Measurements from ENCODE around the gene METRNL. TPM values are rescaled to one million over a fixed set of nuclear protein-coding genes. Genes with fewer than 3 reads are reported as not detected.

The METRNL gene
- total RNA-seq, 1 donor from 2014 or later = 76.2 TPM

DNA sequence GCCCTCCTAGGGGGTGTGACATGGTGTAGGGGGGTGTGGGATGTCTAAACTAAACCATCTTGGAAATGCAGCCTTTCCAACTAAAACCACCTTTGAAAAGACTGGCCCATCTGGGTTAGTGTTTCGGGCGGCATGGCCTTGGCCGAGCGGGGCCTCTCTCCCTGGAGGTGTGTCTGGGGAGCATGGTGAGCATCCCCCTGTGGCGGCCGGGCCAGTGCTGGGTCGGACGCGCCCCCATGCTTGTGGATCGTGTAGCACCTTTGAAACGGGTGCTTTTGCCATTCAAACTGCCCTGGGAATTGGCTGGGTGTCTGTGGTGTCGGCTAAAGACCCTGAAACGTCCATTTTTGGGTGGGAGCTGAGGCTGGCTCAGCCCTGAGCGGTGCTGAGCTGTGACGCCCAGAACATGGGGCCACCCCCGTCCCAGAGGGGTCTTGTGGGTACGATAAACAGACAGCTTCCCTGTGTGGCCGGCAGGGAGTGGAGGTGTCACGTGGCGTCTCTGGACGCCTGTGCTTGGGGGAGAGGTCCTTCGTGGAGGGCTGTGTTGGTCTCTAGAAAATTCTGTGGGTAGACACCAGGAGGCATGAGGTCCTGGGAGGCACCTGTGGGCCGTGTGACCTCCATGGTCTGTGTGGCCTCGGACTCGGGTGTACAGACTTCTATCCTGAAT is 6.3 kb downstream of the METRNL start:
- no peak for DNase-seq (ENCODE audit: extremely low spot score, unreplicated experiment)
- H3K27ac Mint-ChIP-seq = peak overlapping the region; percentile 84
- no peaks in the 10 kb centered on the region for H3K9me3 Mint-ChIP-seq
- TF ChIP-seq, protein P1, sequence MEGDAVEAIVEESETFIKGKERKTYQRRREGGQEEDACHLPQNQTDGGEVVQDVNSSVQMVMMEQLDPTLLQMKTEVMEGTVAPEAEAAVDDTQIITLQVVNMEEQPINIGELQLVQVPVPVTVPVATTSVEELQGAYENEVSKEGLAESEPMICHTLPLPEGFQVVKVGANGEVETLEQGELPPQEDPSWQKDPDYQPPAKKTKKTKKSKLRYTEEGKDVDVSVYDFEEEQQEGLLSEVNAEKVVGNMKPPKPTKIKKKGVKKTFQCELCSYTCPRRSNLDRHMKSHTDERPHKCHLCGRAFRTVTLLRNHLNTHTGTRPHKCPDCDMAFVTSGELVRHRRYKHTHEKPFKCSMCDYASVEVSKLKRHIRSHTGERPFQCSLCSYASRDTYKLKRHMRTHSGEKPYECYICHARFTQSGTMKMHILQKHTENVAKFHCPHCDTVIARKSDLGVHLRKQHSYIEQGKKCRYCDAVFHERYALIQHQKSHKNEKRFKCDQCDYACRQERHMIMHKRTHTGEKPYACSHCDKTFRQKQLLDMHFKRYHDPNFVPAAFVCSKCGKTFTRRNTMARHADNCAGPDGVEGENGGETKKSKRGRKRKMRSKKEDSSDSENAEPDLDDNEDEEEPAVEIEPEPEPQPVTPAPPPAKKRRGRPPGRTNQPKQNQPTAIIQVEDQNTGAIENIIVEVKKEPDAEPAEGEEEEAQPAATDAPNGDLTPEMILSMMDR (conservative IDR thresholded peaks at IDR 0.05) = no peak
- H3K4me1 Mint-ChIP-seq (ENCODE audit: unreplicated experiment) = peaks cover 49% of the 10 kb centered on the region
- peak overlapping the region; percentile 89 for H3K4me3 Mint-ChIP-seq
- H3K36me3 Mint-ChIP-seq = peaks cover 27% of the 10 kb centered on the region
- H3K27me3 Mint-ChIP-seq = peaks cover 14% of the 10 kb centered on the region

DNA sequence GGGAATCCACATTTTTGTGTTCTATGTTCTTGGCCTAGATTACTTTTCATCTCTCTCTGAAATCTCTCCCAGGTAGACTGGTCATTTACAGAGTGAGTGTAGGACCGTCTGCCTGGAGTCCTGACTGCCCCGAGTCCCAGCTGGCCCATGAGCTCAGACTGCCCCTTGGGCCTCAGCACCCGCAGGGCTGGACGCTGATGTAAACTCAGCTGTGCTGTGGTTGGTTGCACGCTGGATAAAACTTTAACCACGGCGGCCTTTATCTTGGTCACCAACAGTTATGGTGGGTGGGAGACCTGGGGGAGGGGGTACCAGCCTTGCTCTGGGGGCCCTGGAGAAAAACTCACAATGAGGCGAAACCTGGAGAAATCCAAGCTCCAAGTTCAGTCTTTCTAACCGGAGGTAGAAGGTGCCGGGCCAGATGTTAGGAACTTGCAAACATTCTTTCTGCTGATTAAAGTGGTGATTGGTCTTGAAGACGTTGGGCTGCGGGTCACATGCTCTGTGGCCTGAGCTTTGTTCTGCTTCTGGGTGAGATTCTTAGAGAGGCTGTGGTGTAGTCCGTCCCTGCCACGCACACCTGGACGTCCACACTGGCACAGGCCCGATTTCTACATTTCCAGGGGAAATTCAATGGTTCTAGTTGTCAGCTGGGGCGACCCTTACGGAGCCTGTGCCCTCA is 6.9 kb downstream of the METRNL start:
- DNase-seq (ENCODE audit: extremely low spot score, unreplicated experiment) = no peak
- TF ChIP-seq, protein P1 (conservative IDR thresholded peaks at IDR 0.05) = no peak
- Mint-ChIP-seq H3K27ac (peak overlapping the region; percentile 84), H3K9me3 (no peaks in the 10 kb centered on the region), H3K27me3 (peaks cover 14% of the 10 kb centered on the region), H3K4me3 (peak overlapping the region; percentile 71), H3K36me3 (peaks cover 27% of the 10 kb centered on the region), H3K4me1 (ENCODE audit: unreplicated experiment) (peaks cover 51% of the 10 kb centered on the region)

DNA sequence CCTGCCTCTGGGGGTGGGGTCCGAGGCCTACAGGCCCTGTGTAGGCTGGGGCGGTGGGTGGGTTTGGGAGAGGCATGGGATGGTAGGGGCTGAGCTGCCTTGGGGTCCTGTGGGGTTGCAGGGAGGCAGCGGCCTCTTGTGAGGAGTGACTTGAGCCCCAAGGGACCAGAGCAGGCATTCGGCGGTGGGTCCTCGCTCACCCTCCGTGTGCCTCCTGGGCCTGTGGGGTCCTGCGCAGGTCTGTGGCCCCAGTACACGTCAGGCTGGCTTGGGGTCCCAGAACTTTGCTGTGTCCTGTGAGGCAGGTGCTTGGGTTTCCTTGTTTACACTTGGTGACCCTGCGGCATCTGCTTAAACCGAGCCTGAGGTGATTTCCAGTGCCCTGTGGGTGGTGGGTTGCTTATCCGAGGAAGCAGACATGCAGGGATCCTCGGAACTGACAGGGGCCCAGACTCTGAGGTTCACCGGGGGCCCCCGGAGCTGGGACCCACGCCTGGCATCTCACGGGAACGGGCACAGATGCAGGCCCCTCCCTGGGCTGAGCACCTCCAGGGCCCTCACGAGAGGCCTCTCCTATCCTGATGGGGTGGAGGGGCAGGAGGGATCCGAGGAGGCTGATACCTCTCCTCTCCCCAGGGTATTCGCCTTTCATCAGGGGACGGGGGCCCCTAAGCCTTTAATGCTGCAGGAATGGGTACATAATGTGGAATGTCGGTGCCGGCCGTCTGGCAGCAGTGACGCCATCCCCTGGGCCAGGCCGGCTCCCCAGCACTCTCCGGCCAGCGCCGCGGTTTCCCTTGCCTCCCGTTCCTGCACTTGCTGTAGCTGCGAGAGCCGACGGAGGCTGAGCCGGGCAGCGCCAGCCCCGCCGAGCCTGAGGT is 7.7 kb downstream of the METRNL start:
- H3K36me3 Mint-ChIP-seq = peaks cover 28% of the 10 kb centered on the region
- no peaks in the 10 kb centered on the region for H3K9me3 Mint-ChIP-seq
- TF ChIP-seq, protein P1 (conservative IDR thresholded peaks at IDR 0.05) = no peak
- peak overlapping the region; percentile 84 for H3K27ac Mint-ChIP-seq
- peaks cover 8% of the 10 kb centered on the region for H3K27me3 Mint-ChIP-seq
- H3K4me1 Mint-ChIP-seq (ENCODE audit: unreplicated experiment) = peaks cover 51% of the 10 kb centered on the region
- peak overlapping the region; percentile 52 for H3K4me3 Mint-ChIP-seq
- no peak for DNase-seq (ENCODE audit: extremely low spot score, unreplicated experiment)

DNA sequence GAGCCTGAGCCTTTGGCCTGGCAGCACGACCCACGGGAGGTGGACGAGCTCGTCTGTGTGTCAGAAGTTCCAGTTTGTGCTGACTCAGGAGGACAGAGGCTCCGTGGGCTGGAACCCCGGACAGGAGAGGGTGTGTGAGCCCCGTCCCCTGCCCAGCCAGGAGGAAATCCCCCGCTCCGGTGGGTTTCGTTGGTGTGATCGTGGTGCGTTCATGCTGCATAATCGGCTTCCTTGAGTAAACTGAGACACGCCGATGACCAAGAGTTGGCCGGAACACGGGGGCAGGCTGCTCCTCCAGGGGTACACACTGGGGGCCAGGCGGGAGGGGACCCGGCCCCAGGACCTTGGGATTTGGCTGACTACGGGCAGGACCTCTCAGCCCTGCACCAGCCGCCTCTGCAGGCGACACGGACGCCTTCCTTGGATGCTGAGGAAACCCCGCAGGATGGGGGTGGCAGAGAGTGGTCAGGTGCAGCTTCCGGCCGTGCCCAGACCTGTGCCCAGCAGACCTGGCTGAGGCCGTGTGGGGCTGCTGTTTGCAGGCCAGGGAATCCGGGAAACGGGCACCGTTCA is 8.5 kb downstream of the METRNL start:
- TF ChIP-seq, protein P1 (conservative IDR thresholded peaks at IDR 0.05) = no peak
- no peaks in the 10 kb centered on the region for H3K9me3 Mint-ChIP-seq
- peak overlapping the region; percentile 55 for H3K27ac Mint-ChIP-seq
- H3K4me1 Mint-ChIP-seq (ENCODE audit: unreplicated experiment) = peaks cover 43% of the 10 kb centered on the region
- no peak for DNase-seq (ENCODE audit: extremely low spot score, unreplicated experiment)
- peaks cover 2% of the 10 kb centered on the region for H3K27me3 Mint-ChIP-seq
- H3K4me3 Mint-ChIP-seq = peak overlapping the region; percentile 52
- H3K36me3 Mint-ChIP-seq = peaks cover 21% of the 10 kb centered on the region

DNA sequence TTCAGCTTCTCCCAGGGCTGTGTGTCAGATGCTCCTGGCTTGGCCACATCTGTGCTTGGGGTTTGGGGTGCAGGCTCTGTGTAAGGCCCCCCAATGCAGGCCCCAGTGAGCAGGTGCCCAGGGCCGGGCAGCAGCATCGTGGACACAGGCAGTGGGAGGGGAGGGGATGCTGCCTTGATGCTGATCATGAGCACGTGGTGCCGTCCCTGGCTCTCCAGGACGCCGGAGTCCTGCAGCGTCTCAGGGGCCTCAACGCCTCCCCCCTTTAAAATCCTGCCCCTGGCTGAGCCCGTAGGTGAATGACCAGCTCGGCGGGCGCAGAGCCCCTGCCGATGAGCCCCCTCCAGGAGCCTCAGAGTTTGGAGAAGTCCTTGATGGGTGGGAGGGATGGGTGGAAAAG is 9.0 kb downstream of the METRNL start:
- peaks cover 38% of the 10 kb centered on the region for H3K4me1 Mint-ChIP-seq (ENCODE audit: unreplicated experiment)

More for the DNA sequence above, 9.0 kb downstream of the METRNL start:
- TF ChIP-seq, protein P1 (conservative IDR thresholded peaks at IDR 0.05) = no peak
- peaks cover 21% of the 10 kb centered on the region for H3K36me3 Mint-ChIP-seq
- H3K9me3 Mint-ChIP-seq = no peaks in the 10 kb centered on the region
- H3K27me3 Mint-ChIP-seq = peaks cover 2% of the 10 kb centered on the region
- no peak for DNase-seq (ENCODE audit: extremely low spot score, unreplicated experiment)
- no peak overlapping the region for H3K4me3 Mint-ChIP-seq
- H3K27ac Mint-ChIP-seq = peak overlapping the region; percentile 55
